Measurements from ENCODE around the gene TIMP1. TPM values are rescaled to one million over a fixed set of nuclear protein-coding genes. Genes with fewer than 3 reads are reported as not detected.

The TIMP1 gene
- total and polyA plus RNA-seq, 2 donors (not counting 1 experiment from before 2014, with no cell fraction given), result 8.8 to 12.8 TPM

- Histone ChIP-seq H3K4me3 (ENCODE audit: control extremely low read depth in 1 of 5, extremely low read depth in 1 of 5, insufficient read depth in 1 of 5, low read depth in 2 of 5, low read length in 4 of 5) (no peak overlapping the region), H3K79me2 (ENCODE audit: control insufficient read depth, insufficient read depth, low read length) (no peaks in the 10 kb centered on the region), H2AFZ (ENCODE audit: insufficient read depth, low read depth, low read length, poor library complexity, severe bottlenecking) (no peak overlapping the region), H4K20me1 (ENCODE audit: control insufficient read depth, insufficient read depth, low read length, poor library complexity, severe bottlenecking) (peaks cover 19% of the 10 kb centered on the region), H3K27ac (ENCODE audit: low read length in 2 of 2) (no peak overlapping the region), H3K36me3 (replicated peaks in 1 of 2; ENCODE audit: control extremely low read depth in 1 of 2, control insufficient read depth in 1 of 2, extremely low read depth in 1 of 2, insufficient read depth in 2 of 2, low read length in 1 of 2) (peaks cover 0 to 37% of the 10 kb centered on the region in 2 experiments), H3K9me3 (ENCODE audit: control extremely low read depth in 1 of 3, control insufficient read depth in 2 of 3, insufficient read depth in 1 of 3, low read length in 2 of 3) (no peaks in the 10 kb centered on the region), H3K4me2 (replicated peaks; ENCODE audit: low read depth, low read length, poor library complexity, severe bottlenecking) (no peak overlapping the region), H3K27me3 (replicated peaks in 1 of 4; ENCODE audit: control extremely low read depth in 1 of 4, control insufficient read depth in 3 of 4, insufficient read depth in 4 of 4, low read length in 3 of 4) (peaks cover 0 to 7% (median 0%) of the 10 kb centered on the region in 4 experiments), H3K9ac (ENCODE audit: low read length) (no peak overlapping the region), H3K4me1 (ENCODE audit: control insufficient read depth in 2 of 2, insufficient read depth in 2 of 2, low read length in 2 of 2) (peaks cover 1% of the 10 kb centered on the region in 2 donors)
- H3K4me1 Mint-ChIP-seq, result peaks cover 6% of the 10 kb centered on the region
- no peaks in the 10 kb centered on the region for H3K9me3 Mint-ChIP-seq (ENCODE audit: insufficient read depth)
- H3K27ac Mint-ChIP-seq, result no peak overlapping the region
- POLR2A ChIA-PET, result no interaction called here
- intact Hi-C loops (cut with micrococcal nuclease), result no loop called here
- 93% methylated on average over 9 of the region's 13 CpGs for WGBS (ENCODE audit: insufficient coverage)
- TF ChIP-seq CTCF (IDR thresholded peaks at IDR 0.05), result no peak
- TF ChIP-seq EZH2 (IDR thresholded peaks at IDR 0.05; ENCODE audit: borderline replicate concordance, insufficient read depth, low read depth, low read length, poor library complexity, severe bottlenecking), result no peak
- ATAC-seq (ENCODE audit: low read depth) (no peak), DNase-seq (no peak)
- CTCF ChIA-PET, result no interaction called here
- no peak overlapping the region for H3K4me3 Mint-ChIP-seq
- peaks cover 11% of the 10 kb centered on the region for H3K27me3 Mint-ChIP-seq
These were observed 10.3 kb upstream of the TIMP1 start for GRCh38 chrX:47571896-47572295.

DNA sequence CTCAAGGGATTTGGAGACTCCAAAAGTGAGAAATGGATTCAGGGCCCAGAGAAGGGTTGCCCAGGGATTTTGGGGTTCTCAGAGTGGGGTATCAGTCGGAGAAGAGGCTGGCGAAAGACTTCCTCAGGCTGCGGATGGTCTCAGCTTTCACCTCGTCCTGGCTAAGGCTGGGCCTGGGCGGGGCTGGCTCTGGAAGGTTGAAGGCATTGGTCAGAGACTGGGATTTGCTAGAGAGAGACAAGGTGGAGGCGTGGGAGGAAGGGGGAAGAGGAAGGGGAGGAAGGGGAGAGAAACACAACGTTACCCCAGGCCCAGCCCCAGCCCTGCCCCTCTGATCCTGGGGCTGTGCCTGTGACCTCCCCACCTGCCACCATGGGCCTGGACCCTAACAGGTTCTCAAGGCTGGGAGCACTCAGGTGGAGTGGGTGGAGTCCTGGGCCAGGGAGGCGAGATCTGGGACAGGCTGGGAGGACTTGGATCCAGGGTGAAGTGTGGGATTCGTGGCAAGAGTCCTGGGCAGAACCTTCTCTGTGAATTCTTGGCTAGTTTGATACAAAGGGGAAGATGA, 9.4 kb upstream of the TIMP1 start:
- Mint-ChIP-seq H3K9me3 (ENCODE audit: insufficient read depth) (no peaks in the 10 kb centered on the region), H3K4me1 (peaks cover 3% of the 10 kb centered on the region), H3K27me3 (peaks cover 13% of the 10 kb centered on the region), H3K27ac (no peak overlapping the region), H3K4me3 (no peak overlapping the region)
- DNase-seq (no peak), ATAC-seq (ENCODE audit: low read depth) (no peak)
- WGBS (ENCODE audit: insufficient coverage), result 100% methylated on average over 2 of the region's 9 CpGs
- Histone ChIP-seq H3K4me2 (replicated peaks; ENCODE audit: low read depth, low read length, poor library complexity, severe bottlenecking) (no peak overlapping the region), H3K27me3 (replicated peaks in 1 of 4; ENCODE audit: control extremely low read depth in 1 of 4, control insufficient read depth in 3 of 4, insufficient read depth in 4 of 4, low read length in 3 of 4) (peaks cover 0 to 7% (median 0%) of the 10 kb centered on the region in 4 experiments), H3K4me3 (ENCODE audit: control extremely low read depth in 1 of 5, extremely low read depth in 1 of 5, insufficient read depth in 1 of 5, low read depth in 2 of 5, low read length in 4 of 5) (no peak overlapping the region), H4K20me1 (ENCODE audit: control insufficient read depth, insufficient read depth, low read length, poor library complexity, severe bottlenecking) (peaks cover 10% of the 10 kb centered on the region), H3K27ac (ENCODE audit: low read length in 2 of 2) (no peak overlapping the region), H3K79me2 (ENCODE audit: control insufficient read depth, insufficient read depth, low read length) (no peaks in the 10 kb centered on the region), H3K9me3 (ENCODE audit: control extremely low read depth in 1 of 3, control insufficient read depth in 2 of 3, insufficient read depth in 1 of 3, low read length in 2 of 3) (no peaks in the 10 kb centered on the region), H2AFZ (ENCODE audit: insufficient read depth, low read depth, low read length, poor library complexity, severe bottlenecking) (no peak overlapping the region), H3K36me3 (replicated peaks in 1 of 2; ENCODE audit: control extremely low read depth in 1 of 2, control insufficient read depth in 1 of 2, extremely low read depth in 1 of 2, insufficient read depth in 2 of 2, low read length in 1 of 2) (peaks cover 0 to 29% of the 10 kb centered on the region in 2 experiments), H3K4me1 (ENCODE audit: control insufficient read depth in 2 of 2, insufficient read depth in 2 of 2, low read length in 2 of 2) (no peaks in the 10 kb centered on the region), H3K9ac (ENCODE audit: low read length) (no peak overlapping the region)
- ChIA-PET POLR2A (no interaction called here), CTCF (no interaction called here)
- intact Hi-C loops (cut with micrococcal nuclease), result no loop called here
- TF ChIP-seq CTCF (IDR thresholded peaks at IDR 0.05), result no peak
- TF ChIP-seq EZH2 (IDR thresholded peaks at IDR 0.05; ENCODE audit: borderline replicate concordance, insufficient read depth, low read depth, low read length, poor library complexity, severe bottlenecking), result no peak
